Activated T-helper 1 cell treated with anti-CD3 and anti-CD28 coated beads, Interleukin-12 subunit alpha, Interleukin-12 subunit beta, Interleukin-2, Interleukin-4 antibody, amounts not matched to agents 30 ng/mL and 10 ng/mL and 1 ng/mL, durations not matched to agents 14 hours and 24 hours and 36 hours (primary cell): ENCODE data around the gene FRMD4A. TPM values are rescaled to one million over a fixed set of nuclear protein-coding genes. Genes with fewer than 3 reads are reported as not detected.
"Not testable (repeated sequence)": the region's sequence is repeated elsewhere in the genome, so short reads cannot be mapped to it uniquely, and the experiment has no call there.

Experiments used
- DNase-seq: peaks from one replicate; pipeline ENCODE4 v3.0.0; 2021; ENCODE audit warnings: low spot score
- H3K27ac Mint-ChIP-seq: one replicate; pipeline ENCODE4 v1.8.0; 2021; ENCODE audit warnings: mild to moderate bottlenecking, mixed read lengths
- H3K27me3 Mint-ChIP-seq: one replicate; pipeline ENCODE4 v1.8.0; 2022; ENCODE audit warnings: mild to moderate bottlenecking, moderate library complexity, mixed read lengths; ENCODE audit not compliant: insufficient read depth
- H3K36me3 Mint-ChIP-seq: one replicate; pipeline ENCODE4 v1.8.0; 2021; ENCODE audit warnings: low read depth, mixed read lengths
- H3K4me1 Mint-ChIP-seq: one replicate; pipeline ENCODE4 v1.8.0; 2021; ENCODE audit warnings: low read depth, mixed read lengths
- H3K4me3 Mint-ChIP-seq: one replicate; pipeline ENCODE4 v1.8.0; 2021; ENCODE audit warnings: mild to moderate bottlenecking, moderate library complexity, mixed read lengths
- H3K9me3 Mint-ChIP-seq: one replicate; pipeline ENCODE4 v1.8.0; 2021; ENCODE audit warnings: mixed read lengths
- intact Hi-C: fragments of 100-400 bp; cut with micrococcal nuclease; formaldehyde crosslinking; loops from one replicate; pipeline ENCODE4 v1.15.1; 2024
- total RNA-seq: library from RNA; stranded (reverse); gene quantifications from 2 replicates; pipeline ENCODE4 v1.2.3, GENCODE V29; 2022

FRMD4A gene
- total RNA-seq, 1 donor from 2014 or later: 0.31 TPM

DNA sequence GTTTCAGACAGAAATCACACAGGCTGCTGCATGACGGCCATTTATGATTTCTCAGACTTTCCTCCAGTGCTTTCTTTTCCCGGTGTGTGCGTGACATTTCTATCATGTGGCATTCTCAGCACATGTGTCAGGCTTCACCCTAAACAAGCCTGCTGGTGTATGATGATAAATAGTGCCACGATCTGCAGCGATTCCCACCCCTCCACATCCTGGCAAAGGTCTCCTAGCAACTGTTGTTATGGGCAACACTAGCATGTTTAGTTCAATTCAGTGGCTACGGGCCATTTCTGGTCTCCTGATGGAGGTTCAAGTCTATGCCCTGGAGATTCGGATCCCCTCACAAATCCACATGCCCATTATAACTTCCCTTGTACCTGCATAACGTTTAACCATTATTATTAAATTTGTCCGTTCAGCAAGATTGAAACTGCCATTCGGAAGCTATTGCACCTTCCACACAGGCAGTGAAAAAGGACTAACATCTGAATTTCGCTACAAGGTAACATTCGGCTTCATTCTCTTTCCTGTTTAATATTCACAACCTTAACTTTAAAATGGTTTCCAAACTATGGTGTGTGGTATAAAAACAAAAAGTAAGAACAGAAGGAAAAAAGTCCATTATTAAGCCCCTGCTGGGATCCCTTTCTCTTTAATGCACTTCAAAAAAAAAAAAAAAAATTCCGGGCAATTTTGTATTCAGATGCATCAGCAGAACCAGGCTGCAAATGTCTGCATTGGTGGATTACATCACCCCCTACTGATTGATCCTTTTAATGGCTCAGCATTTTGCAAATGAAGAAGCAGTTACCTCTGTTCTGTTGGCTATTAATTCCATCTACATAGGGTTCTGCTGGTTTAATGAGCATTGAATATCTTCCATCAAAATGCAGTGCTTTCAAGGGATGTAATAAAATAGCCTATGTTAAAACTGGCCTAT is 90.2 kb downstream of the FRMD4A start:
- Mint-ChIP-seq H3K27me3 (no peaks in the 10 kb centered on the region), H3K27ac (no peak overlapping the region), H3K36me3 (no peaks in the 10 kb centered on the region), H3K4me3 (no peak overlapping the region), H3K4me1 (no peaks in the 10 kb centered on the region), H3K9me3 (no peaks in the 10 kb centered on the region)
- no peak for DNase-seq
- intact Hi-C loops: no loop called here

GRCh38 chr10:14238659-14239058 is 92.1 kb downstream of the FRMD4A start:
- H3K36me3 Mint-ChIP-seq, H3K27me3 Mint-ChIP-seq, H3K27ac Mint-ChIP-seq, intact Hi-C loops, H3K9me3 Mint-ChIP-seq, H3K4me3 Mint-ChIP-seq, H3K4me1 Mint-ChIP-seq, DNase-seq: not testable (repeated sequence)

DNA sequence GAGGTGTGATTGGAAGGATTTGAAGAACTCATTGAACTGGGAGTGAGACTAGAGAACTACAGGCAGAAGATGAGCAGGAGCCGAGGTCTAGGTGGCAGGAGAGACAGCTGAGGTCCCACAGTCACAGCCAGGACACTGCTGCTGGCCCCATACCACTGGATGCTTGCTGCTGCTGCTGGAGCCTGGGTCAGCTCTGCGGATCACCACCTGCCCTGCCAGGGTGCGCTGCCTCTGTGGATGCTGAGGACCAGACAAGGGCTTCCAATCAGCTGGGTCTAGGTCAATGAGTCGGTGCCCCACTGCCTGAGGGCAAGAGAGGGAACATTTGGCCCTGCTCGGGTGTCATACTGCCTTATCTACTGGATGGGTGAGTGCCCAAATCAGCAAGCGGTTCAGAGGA is 94.4 kb downstream of the FRMD4A start:
- peaks cover 6% of the 10 kb centered on the region for H3K27me3 Mint-ChIP-seq
- no peak overlapping the region for H3K27ac Mint-ChIP-seq
- intact Hi-C loops: no loop called here
- DNase-seq: no peak
- H3K36me3 Mint-ChIP-seq: no peaks in the 10 kb centered on the region
- no peak overlapping the region for H3K4me3 Mint-ChIP-seq
- H3K9me3 Mint-ChIP-seq: no peaks in the 10 kb centered on the region
- H3K4me1 Mint-ChIP-seq: no peaks in the 10 kb centered on the region

GRCh38 chr10:14235566-14236195 is 95.0 kb downstream of the FRMD4A start:
- Mint-ChIP-seq H3K27ac (no peak overlapping the region), H3K36me3 (no peaks in the 10 kb centered on the region), H3K9me3 (no peaks in the 10 kb centered on the region), H3K4me3 (no peak overlapping the region), H3K4me1 (no peaks in the 10 kb centered on the region), H3K27me3 (peaks cover 6% of the 10 kb centered on the region)
- intact Hi-C loops: no loop called here
- no peak for DNase-seq

GRCh38 chr10:14233566-14233965 is 97.2 kb downstream of the FRMD4A start:
- intact Hi-C loops: no loop called here
- no peaks in the 10 kb centered on the region for H3K9me3 Mint-ChIP-seq
- H3K4me1 Mint-ChIP-seq: no peaks in the 10 kb centered on the region
- H3K27me3 Mint-ChIP-seq: peaks cover 6% of the 10 kb centered on the region
- no peaks in the 10 kb centered on the region for H3K36me3 Mint-ChIP-seq
- no peak overlapping the region for H3K27ac Mint-ChIP-seq
- no peak for DNase-seq
- H3K4me3 Mint-ChIP-seq: no peak overlapping the region

- DNase-seq, H3K9me3 Mint-ChIP-seq, H3K27ac Mint-ChIP-seq, H3K4me3 Mint-ChIP-seq, intact Hi-C loops, H3K4me1 Mint-ChIP-seq, H3K36me3 Mint-ChIP-seq: not testable (repeated sequence)
- peaks cover 11% of the 10 kb centered on the region for H3K27me3 Mint-ChIP-seq
Observed at GRCh38 chr10:14228798-14229197, 101.9 kb downstream of the FRMD4A start.

GRCh38 chr10:14225379-14225778 is 105.3 kb downstream of the FRMD4A start:
- Mint-ChIP-seq H3K4me1 (no peaks in the 10 kb centered on the region), H3K27me3 (peaks cover 9% of the 10 kb centered on the region), H3K4me3 (no peak overlapping the region), H3K9me3 (no peaks in the 10 kb centered on the region), H3K27ac (no peak overlapping the region), H3K36me3 (no peaks in the 10 kb centered on the region)
- no peak for DNase-seq
- intact Hi-C loops: no loop called here

DNA sequence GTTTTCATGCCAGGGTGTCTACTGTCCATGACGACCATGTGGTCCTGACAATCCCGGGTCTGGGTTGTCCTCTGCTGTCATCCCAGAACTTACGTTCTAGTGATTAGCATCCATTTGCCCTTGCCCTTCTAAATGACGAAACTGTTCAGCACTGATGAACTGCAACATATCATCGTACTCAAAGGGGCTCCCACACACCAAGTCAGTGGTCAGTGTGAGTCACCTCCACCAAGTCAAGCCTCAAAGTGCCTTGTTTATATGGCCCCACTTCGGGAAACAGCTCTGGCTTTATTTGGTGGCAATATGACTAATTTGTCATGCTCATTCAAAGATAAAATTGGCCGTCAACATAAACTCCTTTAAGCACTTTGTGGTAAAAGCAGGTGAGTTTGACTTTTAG is 110.7 kb downstream of the FRMD4A start:
- Mint-ChIP-seq H3K27me3 (peaks cover 2% of the 10 kb centered on the region), H3K36me3 (no peaks in the 10 kb centered on the region), H3K9me3 (no peaks in the 10 kb centered on the region), H3K4me3 (no peak overlapping the region), H3K27ac (no peak overlapping the region), H3K4me1 (no peaks in the 10 kb centered on the region)
- DNase-seq: no peak
- intact Hi-C loops: no loop called here

DNA sequence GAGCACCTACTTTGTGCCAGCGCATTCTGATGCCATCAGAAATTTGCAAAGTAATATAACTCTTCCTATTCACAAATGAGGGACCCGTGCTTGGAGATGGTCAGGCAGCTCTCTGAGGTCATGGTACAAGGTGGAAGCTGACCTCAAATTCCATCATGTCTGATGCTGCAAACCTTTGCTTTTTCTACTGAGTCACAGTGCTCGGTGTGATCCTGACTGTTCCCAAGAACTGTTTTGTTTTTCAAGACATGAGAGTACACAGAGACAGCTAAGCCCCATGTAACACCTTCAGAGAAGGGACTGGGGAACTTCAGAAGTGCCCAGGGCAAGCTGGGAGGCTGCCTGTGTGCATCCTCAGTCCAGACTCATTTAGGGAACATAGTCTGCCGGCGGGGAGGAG is 111.3 kb downstream of the FRMD4A start:
- Mint-ChIP-seq H3K27ac (no peak overlapping the region), H3K27me3 (no peaks in the 10 kb centered on the region), H3K4me3 (no peak overlapping the region), H3K36me3 (no peaks in the 10 kb centered on the region), H3K9me3 (no peaks in the 10 kb centered on the region), H3K4me1 (no peaks in the 10 kb centered on the region)
- DNase-seq: no peak
- intact Hi-C loops: no loop called here

DNA sequence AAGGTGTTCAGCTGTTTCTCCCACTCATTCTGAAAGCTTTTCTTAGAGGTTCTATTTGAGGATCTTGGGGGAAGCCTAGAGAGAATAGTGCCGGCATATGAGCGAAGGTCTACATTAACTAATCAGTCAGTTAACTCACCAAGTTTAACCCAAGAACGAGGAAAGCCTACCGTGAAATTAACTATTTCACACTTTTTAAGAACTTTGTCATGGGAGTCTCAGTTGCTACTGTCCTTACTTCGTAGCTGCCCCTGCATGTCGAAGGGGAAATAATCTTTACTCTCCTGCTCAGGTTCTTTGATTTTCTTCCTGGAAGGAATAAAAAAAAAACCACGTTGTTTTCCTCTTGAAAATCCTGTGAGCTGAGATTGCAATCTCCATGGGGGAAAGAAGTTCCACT is 115.1 kb downstream of the FRMD4A start:
- Mint-ChIP-seq H3K9me3 (no peaks in the 10 kb centered on the region), H3K27me3 (no peaks in the 10 kb centered on the region), H3K27ac (no peak overlapping the region), H3K36me3 (no peaks in the 10 kb centered on the region), H3K4me1 (no peaks in the 10 kb centered on the region), H3K4me3 (no peak overlapping the region)
- no peak for DNase-seq
- intact Hi-C loops: no loop called here

DNA sequence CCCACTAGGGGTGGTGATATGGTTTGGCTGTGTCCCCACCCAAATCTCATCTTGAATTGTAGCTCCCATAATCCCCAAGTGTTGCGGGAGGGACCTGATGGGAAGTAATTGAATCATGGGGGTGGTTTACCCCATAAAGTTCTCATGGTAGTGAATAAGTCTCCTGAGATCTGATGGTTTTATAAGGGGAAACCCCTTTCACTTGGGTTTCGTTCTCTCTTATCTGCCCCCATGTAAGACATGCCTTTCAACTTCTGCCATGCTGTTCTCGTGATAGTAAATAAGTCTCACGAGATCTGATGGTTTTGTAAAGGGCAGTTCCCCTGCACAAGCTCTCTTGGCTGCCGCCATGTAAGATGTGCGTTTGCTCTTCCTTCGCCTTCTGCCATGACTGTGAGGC is 117.0 kb downstream of the FRMD4A start:
- H3K4me1 Mint-ChIP-seq, H3K36me3 Mint-ChIP-seq, H3K4me3 Mint-ChIP-seq, intact Hi-C loops, DNase-seq, H3K9me3 Mint-ChIP-seq, H3K27me3 Mint-ChIP-seq, H3K27ac Mint-ChIP-seq: not testable (repeated sequence)

- intact Hi-C loops: no loop called here
- DNase-seq: no peak
- Mint-ChIP-seq H3K27ac (no peak overlapping the region), H3K4me3 (no peak overlapping the region), H3K4me1 (no peaks in the 10 kb centered on the region), H3K36me3 (no peaks in the 10 kb centered on the region), H3K27me3 (no peaks in the 10 kb centered on the region), H3K9me3 (no peaks in the 10 kb centered on the region)
Observed at GRCh38 chr10:14211610-14212009, 119.1 kb downstream of the FRMD4A start.

DNA sequence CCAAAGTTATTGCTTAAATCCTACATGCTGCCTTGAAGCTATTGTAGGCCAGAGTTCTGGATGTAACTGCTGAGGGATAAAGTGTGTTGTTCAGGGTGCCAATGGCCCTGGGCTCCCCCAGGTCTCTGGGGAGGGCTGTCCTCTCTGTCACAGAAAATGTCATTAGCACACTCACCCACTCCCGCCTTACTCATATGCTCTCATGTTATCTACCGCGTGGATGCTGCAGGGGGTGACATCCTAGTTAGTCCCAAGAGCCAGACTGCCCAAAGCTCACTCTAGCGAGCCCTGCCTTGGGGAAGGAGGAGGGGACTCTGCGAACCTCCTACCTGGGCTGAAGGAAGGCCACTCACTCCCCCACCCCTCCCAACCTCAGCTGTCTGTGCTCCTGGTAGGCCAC is 122.5 kb downstream of the FRMD4A start:
- DNase-seq: no peak
- Mint-ChIP-seq H3K4me3 (no peak overlapping the region), H3K27me3 (no peaks in the 10 kb centered on the region), H3K27ac (no peak overlapping the region), H3K9me3 (no peaks in the 10 kb centered on the region), H3K4me1 (no peaks in the 10 kb centered on the region), H3K36me3 (no peaks in the 10 kb centered on the region)
- intact Hi-C loops: no loop called here
